NCI-H187 treated with DMSO at 0.1 percent for 48 hours (cell line): ENCODE data around the gene SP3.

ENCODE experiments used
- DNase-seq: peaks from one replicate; lab custom pipeline; 2025; lab: John Stamatoyannopoulos, UW

The SP3 gene

GRCh38 chr2:173966274-173967098 lies 1.3 kb upstream of the SP3 start:
- DNase-seq = no peak

GRCh38 chr2:173964565-173965371 lies 405 bp downstream of the SP3 start:
- peak; percentile 33 for DNase-seq

GRCh38 chr2:173963817-173964564 lies 1.2 kb downstream of the SP3 start:
- DNase-seq = peak; percentile 32

- no peak for DNase-seq
Measured at GRCh38 chr2:173963323-173963816, 1.8 kb downstream of the SP3 start.

DNA sequence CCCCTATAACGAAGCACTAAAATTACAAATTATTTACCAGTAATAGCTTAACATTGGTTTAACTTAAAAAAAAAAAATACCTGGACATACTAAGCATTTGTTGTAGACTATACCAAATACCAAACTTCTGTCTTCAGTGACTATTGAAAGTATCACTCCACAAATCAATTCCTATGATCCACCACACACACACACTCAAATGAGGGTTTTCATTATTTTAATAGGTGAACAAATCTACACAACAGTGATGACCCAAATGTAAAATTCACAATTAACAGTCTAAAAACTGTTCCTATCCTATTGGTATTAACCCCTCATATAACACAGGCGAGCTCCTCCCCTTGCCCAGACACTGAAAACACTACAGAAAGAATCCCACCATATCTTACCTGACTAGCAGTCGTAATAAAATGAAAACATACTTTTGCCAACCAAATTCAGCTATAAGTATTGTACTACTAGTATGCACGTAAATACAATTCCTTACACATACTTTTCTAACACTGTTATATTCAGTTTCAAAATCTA lies 2.5 kb downstream of the SP3 start:
- no peak for DNase-seq

DNA sequence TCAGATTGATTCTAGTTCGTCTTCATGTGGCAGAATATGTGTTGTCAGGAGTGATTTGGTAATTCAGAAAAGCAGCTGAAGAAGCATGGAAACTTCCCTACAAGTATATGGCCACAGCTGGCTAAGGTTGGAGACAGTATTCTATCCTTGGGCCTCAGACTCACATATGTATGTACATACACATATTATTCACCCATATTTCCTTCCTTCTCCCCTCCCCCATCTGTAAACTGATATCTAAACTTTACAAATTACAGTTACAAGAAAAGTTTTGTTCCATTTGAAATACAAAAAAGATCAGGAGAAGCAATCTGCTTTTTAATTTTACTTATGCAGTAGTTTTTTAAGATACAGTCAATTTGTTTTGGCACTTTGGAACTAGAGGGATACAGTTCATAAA lies 3.1 kb downstream of the SP3 start:
- DNase-seq = no peak

- DNase-seq = no peak
Measured at GRCh38 chr2:173961346-173961705, 3.8 kb downstream of the SP3 start.

- DNase-seq = no peak
Measured at GRCh38 chr2:173959909-173960308, 5.3 kb downstream of the SP3 start.

DNA sequence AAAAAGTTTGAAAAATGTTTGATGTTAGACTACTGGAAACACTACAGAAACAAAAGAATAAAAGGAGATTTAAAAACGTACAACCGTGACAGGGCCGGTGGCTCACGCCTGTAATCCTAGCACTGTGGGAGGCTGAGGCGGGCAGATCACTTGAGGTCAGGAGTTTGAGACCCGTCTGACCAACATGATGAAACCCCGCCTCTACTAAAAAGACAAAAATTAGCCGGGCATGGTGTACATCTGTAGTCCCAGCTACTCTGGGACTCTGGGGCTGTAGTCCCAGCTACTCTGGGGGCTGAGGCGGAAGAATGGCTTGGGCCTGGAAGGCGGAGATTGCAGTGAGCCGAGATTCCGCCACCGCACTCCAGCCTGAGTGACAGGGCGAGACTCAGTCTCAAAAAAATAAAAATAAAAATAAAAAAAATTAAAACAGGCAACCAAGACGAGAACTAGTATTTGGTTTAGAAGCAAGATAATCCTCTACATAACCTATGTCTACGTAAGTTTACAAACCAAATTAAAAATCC lies 5.8 kb downstream of the SP3 start:
- DNase-seq = no peak

DNA sequence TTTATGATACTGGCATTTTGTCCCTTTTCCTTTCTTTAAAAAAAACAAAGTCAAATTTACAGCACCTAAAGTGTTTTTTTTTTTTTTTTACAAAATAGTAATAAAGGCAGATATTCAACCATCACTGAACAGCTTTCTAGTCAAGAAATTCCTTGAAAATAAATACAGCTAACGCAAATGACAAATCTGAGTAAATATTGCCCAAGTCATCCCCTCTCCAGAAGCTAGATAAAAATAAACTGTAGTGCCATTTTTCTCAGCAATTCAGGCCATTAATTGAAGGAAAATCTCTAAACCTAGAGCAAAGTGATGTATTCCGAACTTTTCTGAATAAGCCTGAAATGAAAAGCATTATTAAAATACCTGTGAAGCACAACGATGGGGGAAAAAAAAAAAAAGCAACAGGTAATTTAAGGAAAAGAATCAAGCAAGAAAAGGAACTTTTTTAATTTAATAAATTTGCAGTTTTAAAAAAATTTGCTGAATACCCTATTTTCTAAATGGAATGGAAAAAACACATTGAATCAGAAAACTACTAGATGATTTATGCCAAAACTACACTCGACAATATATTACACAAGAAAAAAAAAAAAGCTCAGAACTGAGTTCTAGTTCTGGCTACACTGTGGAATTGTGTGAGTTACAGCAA lies 6.9 kb downstream of the SP3 start:
- DNase-seq = no peak

- DNase-seq = no peak
Measured at GRCh38 chr2:173957517-173957916, 7.7 kb downstream of the SP3 start.

GRCh38 chr2:173956454-173956853 lies 8.7 kb downstream of the SP3 start:
- no peak for DNase-seq

GRCh38 chr2:173955867-173956266 lies 9.3 kb downstream of the SP3 start:
- DNase-seq = no peak

DNA sequence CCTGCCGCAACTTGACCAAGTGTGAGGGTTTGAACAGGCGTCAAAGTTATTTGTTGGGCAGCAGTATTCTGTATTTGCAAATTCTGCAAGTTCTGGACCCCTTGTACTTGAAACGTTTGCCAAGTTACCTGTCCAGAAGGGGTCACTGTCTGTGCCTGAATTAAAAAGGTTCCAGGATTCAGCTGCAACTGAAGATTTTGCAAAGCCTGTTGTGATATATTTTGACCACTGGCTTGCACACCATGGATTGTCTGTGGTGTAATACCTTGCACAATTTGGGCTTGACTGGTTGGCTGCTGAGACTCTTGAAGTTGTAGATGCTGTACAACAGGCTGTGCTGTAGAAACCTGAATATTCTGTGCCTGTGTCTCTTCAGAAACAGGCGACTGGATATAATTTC lies 10.2 kb downstream of the SP3 start:
- no peak for DNase-seq

- DNase-seq = no peak
Measured at GRCh38 chr2:173953047-173953424, 12.1 kb downstream of the SP3 start.

DNA sequence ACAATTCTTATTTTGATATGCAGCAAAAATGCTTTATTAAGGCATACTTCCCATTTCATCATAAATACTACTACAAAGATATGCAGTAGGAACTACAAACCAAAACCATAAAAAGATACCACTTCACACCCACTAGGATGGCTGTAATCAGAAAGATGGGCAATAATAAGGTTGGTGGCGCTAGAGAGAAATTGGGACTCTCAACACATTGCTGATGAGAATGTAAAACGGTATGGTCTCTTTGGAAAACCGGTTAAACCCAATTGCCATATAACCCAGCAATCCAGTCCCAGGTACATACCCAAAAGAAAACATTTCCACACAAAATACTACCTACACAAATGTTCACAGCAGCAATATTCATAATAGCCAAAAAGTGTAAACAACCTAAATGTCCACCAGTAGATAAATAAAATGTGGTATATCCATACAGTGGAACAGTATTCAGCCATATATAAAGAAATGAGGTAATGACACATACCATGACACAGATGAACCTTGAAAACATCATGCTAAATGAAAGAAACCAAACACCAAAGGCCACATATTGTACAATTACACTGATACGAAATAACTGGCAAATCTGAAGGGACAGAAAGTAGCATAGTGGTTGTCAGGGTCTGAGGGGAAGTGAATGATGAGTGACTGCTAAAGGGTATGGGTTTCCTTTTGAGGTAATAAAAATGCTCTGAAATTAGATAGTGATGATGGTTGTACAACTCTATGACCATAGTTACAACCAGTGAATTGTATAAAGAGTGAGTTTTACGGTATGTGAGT lies 12.7 kb downstream of the SP3 start:
- no peak for DNase-seq

DNA sequence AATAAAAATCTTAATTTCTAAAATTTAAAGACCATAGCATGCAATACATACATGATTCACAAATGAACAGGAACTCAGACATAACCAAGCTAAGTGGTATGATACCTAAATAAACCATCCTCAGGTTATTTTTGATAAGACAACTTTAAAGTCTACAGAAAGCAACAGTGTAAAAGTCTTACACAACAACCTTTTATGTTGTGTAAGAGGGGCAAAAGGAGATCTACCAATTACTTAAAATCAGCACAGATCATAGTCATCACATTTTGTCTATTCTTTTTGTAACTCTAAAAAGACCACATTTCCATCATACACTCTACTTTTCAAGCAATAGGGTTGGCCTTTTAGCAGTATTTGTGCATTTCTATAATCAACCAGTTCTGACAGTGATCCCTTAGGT lies 16.3 kb downstream of the SP3 start:
- DNase-seq = no peak

DNA sequence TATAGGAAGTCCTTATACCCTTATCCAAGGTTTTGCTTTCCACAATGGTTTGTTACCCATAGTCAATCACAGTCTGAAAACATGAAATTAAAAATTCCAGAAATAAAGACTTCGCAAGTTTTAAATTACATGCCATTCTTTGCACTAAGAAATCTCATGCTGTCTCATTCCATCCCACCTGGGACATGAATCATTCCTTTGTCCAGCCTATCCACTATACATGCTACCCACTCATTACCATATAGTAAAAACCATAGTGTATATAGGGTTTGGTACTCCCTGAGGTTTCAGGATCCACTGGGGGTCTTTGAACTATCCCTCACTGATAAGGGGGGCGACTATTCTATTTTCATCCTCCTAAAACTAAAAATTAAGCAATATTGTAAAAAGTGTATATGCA lies 17.0 kb downstream of the SP3 start:
- DNase-seq = no peak

DNA sequence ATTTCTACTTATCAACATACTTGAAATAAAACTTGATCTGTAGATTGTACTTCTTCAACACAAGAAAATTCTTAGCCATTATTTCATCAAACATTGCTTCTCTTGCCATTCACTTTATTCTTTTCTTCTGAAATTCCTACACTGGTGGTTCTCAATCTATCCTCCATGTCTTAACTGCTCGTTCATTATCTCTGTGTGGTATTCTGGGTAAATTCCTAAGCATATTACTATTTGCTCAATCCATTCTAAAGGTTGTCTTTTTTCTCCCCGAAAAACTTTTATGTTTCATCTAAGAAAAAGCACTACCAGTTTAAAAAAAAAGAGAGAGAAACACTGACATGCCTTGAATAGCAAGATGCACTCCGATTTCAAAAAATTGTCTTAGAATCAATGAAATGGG lies 18.0 kb downstream of the SP3 start:
- no peak for DNase-seq

GRCh38 chr2:173943738-173944137 lies 21.4 kb downstream of the SP3 start:
- no peak for DNase-seq
